ENCODE measurements around the gene HTR3D. TPM values are rescaled to one million over a fixed set of nuclear protein-coding genes. Genes with fewer than 3 reads are reported as not detected.

HTR3D gene
- total and polyA plus RNA-seq, 2 of the 13 experiments (the other 11 are each of a cell fraction or from before 2014, with no cell fraction given) = not detected

DNA sequence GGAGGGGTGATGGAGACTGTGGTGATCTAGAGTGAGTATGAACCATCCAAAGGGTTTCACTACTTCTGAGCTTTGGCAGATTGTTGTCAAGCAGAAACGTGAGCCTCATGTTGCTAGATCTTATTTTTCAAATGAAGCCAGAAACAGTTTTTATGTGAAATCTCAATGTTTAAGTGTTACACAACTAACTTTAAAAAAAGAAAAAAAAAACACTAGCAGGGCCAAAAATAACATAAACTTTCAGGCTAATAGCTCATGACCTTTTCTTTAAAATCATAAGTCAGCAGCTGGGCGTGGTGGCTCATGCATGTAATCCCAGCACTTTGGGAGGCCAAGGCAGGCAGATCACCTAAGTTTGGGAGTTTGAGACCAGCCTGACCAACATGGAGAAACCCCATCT lies 2.1 kb upstream of the HTR3D start:
- intact Hi-C loops (cut with micrococcal nuclease; ENCODE audit: unreplicated experiment) = no loop called here
- ChIA-PET CTCF (ENCODE audit: low intra/inter-chr PET ratio, low total read pairs) (no interaction called here), POLR2A (no interaction called here)
- Histone ChIP-seq H4K20me1 (ENCODE audit: insufficient read depth, low read length) (no peaks in the 10 kb centered on the region), H3K4me1 (ENCODE audit: insufficient read depth, low read length) (no peaks in the 10 kb centered on the region), H2AFZ (ENCODE audit: low read length) (no peak overlapping the region), H3K9ac (ENCODE audit: insufficient read depth, low read depth, low read length) (no peak overlapping the region), H3K36me3 (replicated peaks in 1 of 2; ENCODE audit: control insufficient read depth in 1 of 2, insufficient read depth in 2 of 2, low read length in 2 of 2) (no peaks in the 10 kb centered on the region), H3K4me3 (replicated peaks in 1 of 3; ENCODE audit: insufficient read depth in 1 of 3, low read depth in 2 of 3, low read length in 3 of 3) (no peak overlapping the region), H3K4me2 (ENCODE audit: low read depth, low read length) (no peak overlapping the region), H3K27me3 (ENCODE audit: control insufficient read depth in 1 of 2, insufficient read depth in 2 of 2, low read length in 2 of 2) (peaks cover 1 to 8% of the 10 kb centered on the region in 2 experiments; a peak in 1 of 5 replicates), H3K27ac (ENCODE audit: extremely low read length, insufficient read depth, low read length) (no peak overlapping the region), H3K9me3 (ENCODE audit: low read length) (no peaks in the 10 kb centered on the region), H3K79me2 (ENCODE audit: insufficient read depth, low read length) (no peaks in the 10 kb centered on the region)
- in situ Hi-C loops (cut with HindIII; ENCODE audit: extremely low pct_ligation_motif_present, low pct_unique_long_range_greater_than_20kb) = no loop called here
- TF ChIP-seq MEIS2 (CRISPR knock-in tag; IDR thresholded peaks at IDR 0.05) = no peak
- no peak for TF ChIP-seq MTA3 (CRISPR knock-in tag; IDR thresholded peaks at IDR 0.05)
- TF ChIP-seq GABPB1 (CRISPR knock-in tag; IDR thresholded peaks at IDR 0.05) = no peak
- no peak for TF ChIP-seq MAZ (IDR thresholded peaks at IDR 0.05; ENCODE audit: borderline replicate concordance, low read depth, low read length)
- no peak for TF ChIP-seq MAZ (CRISPR knock-in tag; IDR thresholded peaks at IDR 0.05; ENCODE audit: low read depth)
- TF ChIP-seq SP4 (CRISPR knock-in tag; IDR thresholded peaks at IDR 0.05) = no peak
- TF ChIP-seq XRCC5 (optimal IDR thresholded peaks at IDR 0.05; ENCODE audit: low read length) = no peak
- no peak for TF ChIP-seq SIX1 (CRISPR knock-in tag; IDR thresholded peaks at IDR 0.05; ENCODE audit: borderline replicate concordance)
- no peak for TF ChIP-seq KMT2B (CRISPR knock-in tag; IDR thresholded peaks at IDR 0.05)
- TF ChIP-seq HMG20A (CRISPR knock-in tag; IDR thresholded peaks at IDR 0.05; ENCODE audit: borderline replicate concordance) = no peak
- no peak for TF ChIP-seq SYNCRIP (IDR thresholded peaks at IDR 0.05; ENCODE audit: insufficient read depth, low read depth, low read length)
- no peak for TF ChIP-seq BCL6 (CRISPR knock-in tag; IDR thresholded peaks at IDR 0.05)
- TF ChIP-seq ELF4 (CRISPR knock-in tag; IDR thresholded peaks at IDR 0.05; ENCODE audit: borderline replicate concordance) = no peak
- no peak for TF ChIP-seq ZNF326 (CRISPR knock-in tag; IDR thresholded peaks at IDR 0.05; ENCODE audit: borderline replicate concordance)
- TF ChIP-seq LCORL (IDR thresholded peaks at IDR 0.05) = no peak
- no peak for TF ChIP-seq LCORL (CRISPR knock-in tag; IDR thresholded peaks at IDR 0.05)
- no peak for DNase-seq (ENCODE audit: low spot score)
- no TSS peak for BruUV-seq (replicated peaks)
- WGBS (ENCODE audit: low lambda C conversion rate) = 13% methylated on average over 2 of the region's 2 CpGs
- FAIRE-seq = no peak
- no peak for ATAC-seq

Data from HepG2 (cell line).